ENCODE results near the gene CGB2.
"Not testable (repeated sequence)": the region's sequence is repeated elsewhere in the genome, so short reads cannot be mapped to it uniquely, and the experiment has no call there.

CGB2 gene

DNA sequence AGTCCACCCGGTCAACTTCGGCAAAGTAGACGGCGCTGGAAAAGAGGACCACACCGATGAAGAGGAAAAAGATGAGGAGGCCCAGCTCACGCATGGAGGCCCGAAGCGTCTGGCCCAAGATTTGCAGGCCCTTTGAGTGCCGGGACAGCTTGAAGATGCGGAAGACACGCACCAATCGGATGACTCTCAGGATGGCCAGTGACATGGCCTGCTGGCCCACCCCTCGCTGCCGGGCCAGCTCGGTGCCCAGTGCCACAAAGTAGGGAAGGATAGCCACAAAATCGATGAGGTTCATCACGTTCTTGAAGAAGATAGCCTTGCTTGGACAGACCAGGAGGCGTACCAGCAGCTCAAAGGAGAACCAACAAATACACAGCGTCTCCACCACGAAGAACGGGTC, 38.7 kb downstream of the CGB2 start:
- no peak for FAIRE-seq

DNA sequence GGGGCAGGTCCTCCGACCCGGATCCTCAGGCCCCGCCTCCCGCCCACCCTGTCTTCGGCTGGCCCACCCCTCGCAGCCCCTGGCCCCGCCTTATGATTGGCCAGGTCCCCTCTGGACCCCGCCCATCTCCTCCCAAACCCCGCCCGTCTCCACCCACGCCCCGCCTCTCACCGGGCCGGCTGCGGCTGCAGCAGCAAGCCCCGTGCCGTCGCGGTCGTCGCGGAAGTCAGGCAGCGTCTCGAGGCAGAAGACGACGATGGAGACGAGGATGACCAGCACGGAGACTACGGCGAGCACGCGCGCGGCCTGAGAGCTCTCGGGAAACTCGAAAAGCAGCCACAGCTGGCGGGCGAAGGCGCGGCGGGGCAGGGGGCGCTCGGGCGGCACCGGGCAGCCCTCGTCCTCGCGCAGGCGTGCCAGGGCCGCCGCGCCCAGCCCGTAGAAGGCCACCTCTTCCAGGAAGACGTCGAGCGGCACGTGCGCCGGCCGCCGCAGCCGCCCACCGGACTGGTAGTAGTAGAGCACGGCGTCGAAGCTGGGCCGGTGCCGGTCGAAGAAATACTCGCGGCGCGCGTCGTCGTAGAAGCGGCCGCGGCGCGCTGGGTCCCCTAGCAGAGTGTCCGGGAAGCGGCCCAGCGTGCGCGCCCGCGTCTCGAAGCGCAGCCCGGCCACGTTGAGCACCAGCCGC, 40.3 kb downstream of the CGB2 start:
- FAIRE-seq, result no peak

DNA sequence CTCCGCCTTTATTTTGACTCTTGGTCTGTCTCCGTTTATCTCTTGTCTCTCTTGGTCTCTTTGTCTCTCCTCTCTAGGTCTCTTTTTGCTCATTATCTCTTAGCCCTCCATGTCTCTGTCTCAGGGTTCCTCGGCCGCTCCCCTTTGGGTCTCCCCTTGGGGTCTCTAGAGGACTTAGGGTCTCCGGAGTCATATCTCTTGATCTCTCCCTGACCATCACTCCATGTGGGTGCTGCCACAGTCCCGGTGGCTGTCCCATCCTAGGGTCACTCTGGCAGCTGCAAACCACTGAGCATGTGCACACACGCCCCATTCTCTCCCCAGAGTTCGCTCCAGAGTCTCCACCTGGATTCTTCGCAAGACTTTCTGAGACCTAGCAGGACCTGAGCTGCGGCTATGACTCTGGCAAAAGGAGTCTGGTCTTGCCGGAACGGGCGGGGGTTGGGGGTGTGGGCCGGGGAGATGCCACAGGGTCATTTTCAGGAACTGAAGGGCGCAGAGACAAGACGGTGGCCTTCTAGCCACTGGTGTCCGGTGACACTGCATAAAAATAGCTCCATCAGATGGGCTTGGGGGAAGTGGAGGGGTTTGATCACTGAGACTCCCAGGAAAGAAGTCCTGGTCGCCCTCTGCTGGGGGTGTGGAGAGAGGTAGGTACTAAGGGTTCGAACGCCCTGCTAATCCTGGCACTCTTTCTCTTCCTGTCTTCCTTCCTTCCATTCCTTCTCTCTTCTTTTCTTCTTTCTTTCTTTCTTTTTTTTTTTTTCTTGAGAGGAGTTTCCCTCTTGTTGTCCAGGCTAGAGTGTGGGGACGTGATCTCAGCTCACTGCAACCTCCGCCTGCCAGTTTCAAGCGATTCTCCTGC, 42.1 kb downstream of the CGB2 start:
- no peak for FAIRE-seq

DNA sequence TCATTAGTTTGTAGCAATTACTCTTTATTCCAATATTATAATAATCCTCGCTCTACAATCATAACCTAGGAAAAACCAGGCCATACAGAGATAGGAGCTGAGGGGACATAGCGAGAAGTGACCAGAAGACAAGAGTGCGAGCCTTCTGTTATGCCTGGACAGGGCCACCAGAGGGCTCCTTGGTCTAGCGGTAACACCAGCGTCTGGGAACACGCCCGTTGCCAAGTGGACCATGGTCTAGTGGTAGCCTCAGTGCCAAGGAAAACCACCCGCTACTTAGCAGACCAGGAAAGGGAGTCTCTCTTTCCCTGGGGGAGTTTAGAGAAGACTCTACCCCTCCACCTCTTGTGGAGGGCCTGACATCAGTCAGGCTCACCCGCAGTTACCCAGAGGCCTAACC, 43.2 kb downstream of the CGB2 start:
- FAIRE-seq, result not testable (repeated sequence)

DNA sequence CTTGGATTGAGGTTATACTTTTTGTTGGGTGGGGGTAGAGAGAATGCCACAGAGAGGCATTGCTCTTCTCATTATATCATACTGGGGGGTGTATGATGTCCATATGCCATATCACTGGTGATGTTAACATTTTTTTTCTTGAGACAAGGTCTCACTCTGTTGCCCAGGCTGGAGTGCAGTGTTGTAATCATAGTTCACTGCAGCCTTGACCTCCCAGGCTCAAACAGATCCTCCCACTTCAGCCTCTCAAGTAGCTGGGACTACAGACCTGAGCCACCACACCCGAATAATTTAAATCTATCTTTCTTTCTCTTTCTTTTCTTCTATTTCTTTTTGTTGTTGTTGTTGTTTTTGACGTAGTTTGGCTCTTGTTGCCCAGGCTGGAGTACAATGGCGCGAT, 48.7 kb downstream of the CGB2 start:
- no peak for FAIRE-seq

DNA sequence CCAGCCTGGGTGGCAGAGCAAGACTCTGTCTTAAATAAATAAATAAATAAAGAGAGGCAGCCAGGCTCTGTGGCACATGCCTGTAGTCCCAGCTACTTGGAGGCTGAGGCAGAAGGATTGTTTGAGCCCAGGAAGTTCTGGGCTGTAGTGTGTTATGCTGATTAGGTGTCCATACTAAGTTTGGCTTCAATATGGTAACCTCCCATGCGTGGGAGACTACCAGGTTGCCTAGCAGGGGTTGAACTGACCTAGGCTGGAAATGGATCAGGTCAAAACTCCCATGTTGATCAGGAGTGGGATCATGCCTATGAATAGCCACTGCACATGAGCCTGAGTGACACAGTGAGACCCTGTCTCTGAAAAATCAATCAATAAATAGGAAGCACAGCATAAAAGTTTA, 49.6 kb downstream of the CGB2 start:
- FAIRE-seq, result no peak
